SK-N-SH (cell line): ENCODE measurements around the gene TMEM127. TPM values are rescaled to one million over a fixed set of nuclear protein-coding genes. Genes with fewer than 3 reads are reported as not detected.

ENCODE experiments used
- CTCF ChIA-PET: fragments of 300-600, 350-600 bp; formaldehyde crosslinking; extraction: SDS; loops from one replicate; lab custom pipeline; 2021; lab: Yijun Ruan, JAX
- POLR2A ChIA-PET: fragments of 350-600 bp; sonication (Branson Sonifier 250); formaldehyde crosslinking; extraction: SDS; loops from one replicate; lab custom pipeline; 2020; ENCODE audit warnings: antibody characterized with exemption, inconsistent platforms; lab: Yijun Ruan, JAX
- DNase-seq: peaks from one replicate; pipeline ENCODE4 v3.0.0; 2012
- H2AFZ ChIP-seq: fragments of 200-600 bp; sonication (generic); 2 replicates; pipeline ENCODE4 v1.8.1; 2016; ENCODE audit warnings: antibody characterized with exemption, mild to moderate bottlenecking, low read depth
- H3F3A ChIP-seq: fragments of 200-600 bp; sonication (generic); replicated peaks from 2 replicates; pipeline ENCODE3; 2016; ENCODE audit warnings: antibody characterized with exemption, mild to moderate bottlenecking; ENCODE audit not compliant: insufficient read depth
- H3K27ac ChIP-seq, 2 experiments: fragments of 200-500 bp in 1 of 2; fragments of 200-600 bp in 1 of 2; sonication (Bioruptor generic) in 1 of 2; sonication (generic), shearing (Covaris generic) in 1 of 2; 2 replicates each; pipeline versions ENCODE4 v1.5.1 to v1.6.1; 2014 to 2016; ENCODE audit warnings: low read depth in 2 of 2, inconsistent platforms in 1 of 2, low read length in 1 of 2, mild to moderate bottlenecking in 1 of 2, mixed read lengths in 1 of 2
- H3K27me3 ChIP-seq: fragments of 200-600 bp; sonication (generic), shearing (Covaris generic); 2 replicates; pipeline ENCODE4 v1.6.1; 2016; ENCODE audit warnings: mixed run types; ENCODE audit not compliant: insufficient read depth
- H3K36me3 ChIP-seq, 2 experiments: fragments of 200-500 bp in 1 of 2; fragments of 200-600 bp in 1 of 2; sonication (Bioruptor generic) in 1 of 2; sonication (generic) in 1 of 2; replicated peaks in 1 of 2; 2 replicates each; pipeline versions ENCODE3 to v1.5.1; 2014 to 2016; ENCODE audit warnings: low read length in 1 of 2, mild to moderate bottlenecking in 1 of 2; ENCODE audit not compliant: insufficient read depth in 2 of 2, control insufficient read depth in 1 of 2
- H3K4me1 ChIP-seq, 2 experiments: fragments of 200-500 bp in 1 of 2; fragments of 200-600 bp in 1 of 2; sonication (Bioruptor generic) in 1 of 2; sonication (generic), shearing (Covaris generic) in 1 of 2; 2 replicates each; pipeline versions ENCODE4 v1.5.1 to v1.6.1; 2014 to 2016; ENCODE audit warnings: low read depth in 1 of 2, low read length in 1 of 2, mixed run types in 1 of 2; ENCODE audit not compliant: insufficient read depth in 2 of 2, control insufficient read depth in 1 of 2
- H3K4me2 ChIP-seq: fragments of 200-600 bp; sonication (generic), shearing (Covaris generic); 2 replicates; pipeline ENCODE4 v1.6.1; 2017; ENCODE audit warnings: mixed run types
- H3K4me3 ChIP-seq, 2 experiments: fragments of 200-500 bp in 1 of 2; fragments of 200-600 bp in 1 of 2; sonication (Bioruptor generic) in 1 of 2; sonication (generic), shearing (Covaris generic) in 1 of 2; 2 replicates each; pipeline versions ENCODE4 v1.5.1 to v1.8.1; 2014 to 2016; ENCODE audit warnings: low read depth in 2 of 2, inconsistent platforms in 1 of 2, low read length in 1 of 2, mild to moderate bottlenecking in 1 of 2, mixed read lengths in 1 of 2, moderate library complexity in 1 of 2
- H3K79me2 ChIP-seq: fragments of 200-600 bp; sonication (generic); 2 replicates; pipeline ENCODE4 v1.8.1; 2017; ENCODE audit warnings: mild to moderate bottlenecking; ENCODE audit not compliant: insufficient read depth
- H3K9ac ChIP-seq: fragments of 200-600 bp; sonication (generic); 2 replicates; pipeline ENCODE4 v1.6.1; 2017; ENCODE audit warnings: mixed run types
- H3K9me2 ChIP-seq: fragments of 200-600 bp; sonication (generic); 2 replicates; pipeline ENCODE4 v1.6.1; 2017; ENCODE audit warnings: mixed run types
- H3K9me3 ChIP-seq: fragments of 200-600 bp; sonication (generic); 2 replicates; pipeline ENCODE4 v1.6.1; 2017; ENCODE audit warnings: mixed run types, mild to moderate bottlenecking, moderate library complexity
- H4K20me1 ChIP-seq: fragments of 200-600 bp; sonication (generic); 2 replicates; pipeline ENCODE4 v1.6.1; 2017; ENCODE audit warnings: mild to moderate bottlenecking, mixed run types; ENCODE audit not compliant: insufficient read depth
- CTCF ChIP-seq: fragments of 200-600 bp; sonication (generic); IDR thresholded peaks from 2 replicates; pipeline ENCODE4 v1.6.1; 2017; ENCODE audit warnings: antibody characterized with exemption, mild to moderate bottlenecking, moderate library complexity
- FOSL2 ChIP-seq: IDR thresholded peaks from 2 replicates; pipeline ENCODE4 v1.4.0; 2012; ENCODE audit warnings: low read depth, mild to moderate bottlenecking, moderate library complexity, borderline replicate concordance
- FOXJ3 ChIP-seq: sonication (generic); formaldehyde crosslinking; IDR thresholded peaks from 2 replicates; pipeline ENCODE4 v1.5.1; 2020; ENCODE audit warnings: mild to moderate bottlenecking, missing genetic modification reagents
- FOXM1 ChIP-seq: IDR thresholded peaks from 2 replicates; pipeline ENCODE4 v1.4.0; 2012; ENCODE audit warnings: low read depth, mild to moderate bottlenecking
- GABPA ChIP-seq: IDR thresholded peaks from 2 replicates; pipeline ENCODE4 v1.4.0; 2012; ENCODE audit warnings: low read depth, mild to moderate bottlenecking
- GATA2 ChIP-seq: sonication (generic); formaldehyde crosslinking; IDR thresholded peaks from 2 replicates; pipeline ENCODE4 v1.5.0; 2020; ENCODE audit warnings: mild to moderate bottlenecking, missing genetic modification reagents
- IRF3 ChIP-seq: fragments of 150-350 bp; IDR thresholded peaks from 2 replicates; pipeline ENCODE4 v1.6.1; 2016; ENCODE audit warnings: mild to moderate bottlenecking, low read depth, low read length
- JUND ChIP-seq: IDR thresholded peaks from 2 replicates; pipeline ENCODE4 v1.4.0; 2012
- MEF2A ChIP-seq: IDR thresholded peaks from 2 replicates; pipeline ENCODE4 v1.4.0; 2012; ENCODE audit warnings: low read depth, borderline replicate concordance
- NFIC ChIP-seq: IDR thresholded peaks from 2 replicates; pipeline ENCODE4 v1.4.0; 2012; ENCODE audit warnings: borderline replicate concordance
- NRF1 ChIP-seq: IDR thresholded peaks from 2 replicates; pipeline ENCODE4 v1.6.1; 2012; ENCODE audit warnings: low read depth, mild to moderate bottlenecking, low read length
- POLR2AphosphoS5 ChIP-seq: IDR thresholded peaks from 2 replicates; pipeline ENCODE4 v1.6.1; 2012; ENCODE audit warnings: low read depth, low read length
- RAD21 ChIP-seq: IDR thresholded peaks from 2 replicates; pipeline ENCODE4 v1.6.1; 2012; ENCODE audit warnings: mild to moderate bottlenecking, low read length
- RCOR1 ChIP-seq: fragments of 150-350 bp; IDR thresholded peaks from 2 replicates; pipeline ENCODE4 v1.6.1; 2017; ENCODE audit warnings: antibody characterized with exemption, low read length
- RFX5 ChIP-seq: IDR thresholded peaks from 2 replicates; pipeline ENCODE4 v1.6.1; 2012; ENCODE audit warnings: mild to moderate bottlenecking, improper control_type of control experiment, low read length
- RXRA ChIP-seq: IDR thresholded peaks from 2 replicates; pipeline ENCODE4 v1.4.0; 2012; ENCODE audit warnings: low read depth, mild to moderate bottlenecking, borderline replicate concordance
- SMC3 ChIP-seq: IDR thresholded peaks from 2 replicates; pipeline ENCODE4 v1.6.1; 2012; ENCODE audit warnings: low read depth, low read length, improper control_type of control experiment
- TAF1 ChIP-seq: IDR thresholded peaks from 2 replicates; pipeline ENCODE4 v1.6.1; 2012; ENCODE audit warnings: low read depth, mild to moderate bottlenecking, low read length, moderate library complexity, borderline replicate concordance
- TCF12 ChIP-seq: IDR thresholded peaks from 2 replicates; pipeline ENCODE4 v1.4.0; 2012
- USF2 ChIP-seq: fragments of 150-350 bp; IDR thresholded peaks from 2 replicates; pipeline ENCODE4 v1.6.1; 2017; ENCODE audit warnings: antibody characterized with exemption, low read length, low read depth, borderline replicate concordance
- YY1 ChIP-seq: IDR thresholded peaks from 2 replicates; pipeline ENCODE4 v1.4.0; 2012; ENCODE audit warnings: low read depth, mild to moderate bottlenecking
- ZBTB33 ChIP-seq: IDR thresholded peaks from 2 replicates; pipeline ENCODE4 v1.4.0; 2012; ENCODE audit warnings: low read depth, borderline replicate concordance
- WGBS: methylation state at CpG from one replicate; pipeline ENCODE4 v1.1.6; 2017; ENCODE audit warnings: low lambda C conversion rate; 5-methylcytosine and 5-hydroxymethylcytosine counted together
- polyA plus RNA-seq, 3 experiments: library from polyadenylated mRNA; depleted of rRNA; stranded (reverse); fragments of >200 nt; gene quantifications; 2 replicates each; pipeline ENCODE4 v1.2.3, GENCODE V29; 2012

The TMEM127 gene
- polyA plus RNA-seq, 1 of the 3 experiments (the other 2 are of a cell fraction) = 40.9 TPM

GRCh38 chr2:96214554-96214953, 51.2 kb downstream of the TMEM127 start:
- Histone ChIP-seq H3K79me2 (peaks cover 18% of the 10 kb centered on the region; the same call in 1 of the 2 replicates), H3F3A (no peaks in the 10 kb centered on the region), H3K27ac (no peak overlapping the region), H3K9ac (no peak overlapping the region), H3K27me3 (no peaks in the 10 kb centered on the region), H2AFZ (no peak overlapping the region), H3K9me3 (no peaks in the 10 kb centered on the region), H3K4me3 (no peak overlapping the region), H3K4me2 (no peak overlapping the region), H4K20me1 (no peaks in the 10 kb centered on the region), H3K36me3 (no peaks in the 10 kb centered on the region), H3K9me2 (no peaks in the 10 kb centered on the region), H3K4me1 (peaks cover 5 to 6% of the 10 kb centered on the region in 2 experiments; a peak in 1 of 4 replicates)
- TF ChIP-seq POLR2AphosphoS5 = no peak
- TF ChIP-seq RXRA = no peak
- TF ChIP-seq GATA2 = no peak
- no peak for TF ChIP-seq RAD21
- TF ChIP-seq NFIC = no peak
- no peak for TF ChIP-seq FOXM1
- no peak for TF ChIP-seq ZBTB33
- TF ChIP-seq SMC3 = no peak
- no peak for TF ChIP-seq TAF1
- TF ChIP-seq YY1 = no peak
- no peak for TF ChIP-seq NRF1
- DNase-seq = no peak
- CTCF ChIA-PET = interaction anchor here (0.9 kb wide), 1 partner anchor 12 kb away, joined by 3 read pairs; no protein-coding TSS in a partner anchor
- WGBS = 95% methylated on average over 4 of the region's 4 CpGs
- POLR2A ChIA-PET = no interaction called here

- ChIA-PET POLR2A (no interaction called here), CTCF (interaction anchor here (0.9 to 1.3 kb wide), 2 partner anchors 10 to 47 kb away, joined by 3 to 4 read pairs; no protein-coding TSS in a partner anchor)
- Histone ChIP-seq H3F3A (no peaks in the 10 kb centered on the region), H3K9ac (no peak overlapping the region), H3K79me2 (peaks cover 23% of the 10 kb centered on the region; the same call in 1 of the 2 replicates), H3K27me3 (no peaks in the 10 kb centered on the region), H3K4me1 (peaks cover 6 to 9% of the 10 kb centered on the region in 2 experiments; a peak in 1 of 4 replicates), H3K36me3 (no peaks in the 10 kb centered on the region), H4K20me1 (no peaks in the 10 kb centered on the region), H3K4me2 (no peak overlapping the region), H3K9me2 (no peaks in the 10 kb centered on the region), H2AFZ (no peak overlapping the region), H3K9me3 (no peaks in the 10 kb centered on the region), H3K27ac (no peak overlapping the region), H3K4me3 (no peak overlapping the region)
- WGBS = 95% methylated on average over 12 of the region's 12 CpGs
- no peak for DNase-seq
- TF ChIP-seq FOXM1 = no peak
- no peak for TF ChIP-seq GABPA
- no peak for TF ChIP-seq FOSL2
- no peak for TF ChIP-seq MEF2A
- TF ChIP-seq USF2 = no peak
- TF ChIP-seq RCOR1 = no peak
- TF ChIP-seq IRF3 = no peak
- TF ChIP-seq YY1 = no peak
- TF ChIP-seq CTCF = no peak
- TF ChIP-seq POLR2AphosphoS5 = no peak
- no peak for TF ChIP-seq TCF12
- TF ChIP-seq ZBTB33 = no peak
- TF ChIP-seq FOXJ3 (CRISPR knock-in tag) = no peak
- TF ChIP-seq RFX5 = no peak
- TF ChIP-seq NRF1 = no peak
- TF ChIP-seq JUND = no peak
These were observed 52.4 kb downstream of the TMEM127 start for GRCh38 chr2:96213379-96213778.
